ENCODE measurements around the gene TSPAN7.

Gene TSPAN7

GRCh38 chrX:38583181-38583580, 21.8 kb downstream of the TSPAN7 start:
- no peak for DNase-seq (ENCODE audit: low read depth in 2 of 3, low spot score in 2 of 3)

- DNase-seq (ENCODE audit: low read depth in 2 of 3, low spot score in 2 of 3) = no peak
Measured at GRCh38 chrX:38594434-38594833, 33.1 kb downstream of the TSPAN7 start.

- DNase-seq (ENCODE audit: low read depth in 2 of 3, low spot score in 2 of 3) = no peak
Measured at GRCh38 chrX:38595801-38596200, 34.5 kb downstream of the TSPAN7 start.

- DNase-seq (ENCODE audit: low read depth in 2 of 3, low spot score in 2 of 3) = no peak
Measured at GRCh38 chrX:38596939-38597338, 35.6 kb downstream of the TSPAN7 start.

GRCh38 chrX:38599796-38600755, 38.7 kb downstream of the TSPAN7 start:
- no peak for DNase-seq (ENCODE audit: low read depth in 2 of 3, low spot score in 2 of 3)

- DNase-seq (ENCODE audit: low read depth in 2 of 3, low spot score in 2 of 3) = no peak
Measured at GRCh38 chrX:38601866-38602265, 40.5 kb downstream of the TSPAN7 start.

- no peak for DNase-seq (ENCODE audit: low read depth in 2 of 3, low spot score in 2 of 3)
Measured at GRCh38 chrX:38606821-38607220, 45.5 kb downstream of the TSPAN7 start.

- no peak for DNase-seq (ENCODE audit: low read depth in 2 of 3, low spot score in 2 of 3)
Measured at GRCh38 chrX:38607976-38608375, 46.6 kb downstream of the TSPAN7 start.

GRCh38 chrX:38610849-38611248, 49.5 kb downstream of the TSPAN7 start:
- no peak for DNase-seq (ENCODE audit: low read depth in 2 of 3, low spot score in 2 of 3)

GRCh38 chrX:38612281-38612680, 50.9 kb downstream of the TSPAN7 start:
- DNase-seq (ENCODE audit: low read depth in 2 of 3, low spot score in 2 of 3) = no peak

- no peak for DNase-seq (ENCODE audit: low read depth in 2 of 3, low spot score in 2 of 3)
Measured at GRCh38 chrX:38614485-38614884, 53.1 kb downstream of the TSPAN7 start.

GRCh38 chrX:38616904-38617303, 55.6 kb downstream of the TSPAN7 start:
- no peak for DNase-seq (ENCODE audit: low read depth in 2 of 3, low spot score in 2 of 3)

- no peak for DNase-seq (ENCODE audit: low read depth in 2 of 3, low spot score in 2 of 3)
Measured at GRCh38 chrX:38618180-38618579, 56.8 kb downstream of the TSPAN7 start.

GRCh38 chrX:38620623-38621022, 59.3 kb downstream of the TSPAN7 start:
- no peak for DNase-seq (ENCODE audit: low read depth in 2 of 3, low spot score in 2 of 3)

- DNase-seq (ENCODE audit: low read depth in 2 of 3, low spot score in 2 of 3) = no peak
Measured at GRCh38 chrX:38626296-38626695, 65.0 kb downstream of the TSPAN7 start.

GRCh38 chrX:38627683-38628082, 66.3 kb downstream of the TSPAN7 start:
- DNase-seq (ENCODE audit: low read depth in 2 of 3, low spot score in 2 of 3) = no peak

GRCh38 chrX:38628587-38628986, 67.2 kb downstream of the TSPAN7 start:
- DNase-seq (ENCODE audit: low read depth in 2 of 3, low spot score in 2 of 3) = no peak

- no peak for DNase-seq (ENCODE audit: low read depth in 2 of 3, low spot score in 2 of 3)
Measured at GRCh38 chrX:38632516-38632915, 71.2 kb downstream of the TSPAN7 start.

- DNase-seq (ENCODE audit: low read depth in 2 of 3, low spot score in 2 of 3) = no peak
Measured at GRCh38 chrX:38634665-38635064, 73.3 kb downstream of the TSPAN7 start.

GRCh38 chrX:38636949-38637819, 75.8 kb downstream of the TSPAN7 start:
- DNase-seq (ENCODE audit: low read depth in 2 of 3, low spot score in 2 of 3) = no peak

- DNase-seq (ENCODE audit: low read depth in 2 of 3, low spot score in 2 of 3) = no peak
Measured at GRCh38 chrX:38638952-38639529, 77.7 kb downstream of the TSPAN7 start.

GRCh38 chrX:38639730-38640129, 78.4 kb downstream of the TSPAN7 start:
- no peak for DNase-seq (ENCODE audit: low read depth in 2 of 3, low spot score in 2 of 3)

All from activated CD8-positive, alpha-beta memory T cell treated with anti-CD3 and anti-CD28 coated beads for 48 hours (primary cell).